Neural cell (in vitro differentiated cells): Measurements from ENCODE around the gene ATF2.

Source experiments
- CTCF ChIP-seq: fragments of 450-650 bp; IDR thresholded peaks from 2 replicates; pipeline ENCODE4 v1.5.1; 2014; ENCODE audit warnings: antibody characterized with exemption, mild to moderate bottlenecking, moderate library complexity; ENCODE audit not compliant: poor library complexity, severe bottlenecking
- EP300 ChIP-seq: fragments of 450-650 bp; conservative IDR thresholded peaks from 2 replicates; pipeline ENCODE4 v1.6.1; 2014; ENCODE audit warnings: antibody characterized with exemption, mild to moderate bottlenecking, moderate library complexity; ENCODE audit not compliant: poor library complexity, severe bottlenecking
- EZH2 ChIP-seq: fragments of 200-600, 300-800 bp; shearing (Covaris generic), sonication (generic); IDR thresholded peaks from 2 replicates; pipeline ENCODE4 v1.6.1; 2014; ENCODE audit warnings: antibody characterized with exemption, low read length, borderline replicate concordance, mild to moderate bottlenecking; ENCODE audit not compliant: insufficient read depth, poor library complexity, severe bottlenecking
- MXI1 ChIP-seq: fragments of 450-650 bp; conservative IDR thresholded peaks from 2 replicates; pipeline ENCODE4 v1.6.1; 2014; ENCODE audit warnings: antibody characterized with exemption, mild to moderate bottlenecking; ENCODE audit not compliant: poor library complexity, severe bottlenecking
- POLR2AphosphoS5 ChIP-seq: IDR thresholded peaks from 2 replicates; pipeline ENCODE4 v1.6.1; 2012
- RAD21 ChIP-seq: fragments of 450-650 bp; conservative IDR thresholded peaks from 2 replicates; pipeline ENCODE4 v1.6.1; 2014; ENCODE audit warnings: antibody characterized with exemption, mild to moderate bottlenecking, moderate library complexity
- REST ChIP-seq: IDR thresholded peaks from 2 replicates; pipeline ENCODE4 v1.6.1; 2012; ENCODE audit warnings: borderline replicate concordance
- SMC3 ChIP-seq: fragments of 450-650 bp; conservative IDR thresholded peaks from 2 replicates; pipeline ENCODE4 v1.6.1; 2014; ENCODE audit warnings: antibody characterized with exemption, mild to moderate bottlenecking, moderate library complexity; ENCODE audit not compliant: poor library complexity
- TAF1 ChIP-seq: IDR thresholded peaks from 2 replicates; pipeline ENCODE4 v1.6.1; 2012; ENCODE audit warnings: low read depth

- TF ChIP-seq REST (no peak), CTCF (no peak), EZH2 (no peak), RAD21 (no peak), SMC3 (no peak), POLR2AphosphoS5 (no peak), TAF1 (no peak), EP300 (no peak), MXI1 (no peak)
Observed at GRCh38 chr2:175147186-175147585, 20.8 kb downstream of the ATF2 start.
